HG03025 (cell line): ENCODE results near the gene NCSTN.

ENCODE experiments used
- ATAC-seq: cut with Tn5 transposase; IDR thresholded peaks from one replicate; pipeline ENCODE4 v1.9.1; 2021; ENCODE audit warnings: mild to moderate bottlenecking, moderate library complexity; ENCODE audit not compliant: unreplicated experiment, low FRiP score

The NCSTN gene

GRCh38 chr1:160402001-160402795, 59.0 kb downstream of the NCSTN start:
- no peak for ATAC-seq

GRCh38 chr1:160403244-160403643, 60.1 kb downstream of the NCSTN start:
- no peak for ATAC-seq

GRCh38 chr1:160404094-160404493, 60.9 kb downstream of the NCSTN start:
- ATAC-seq = no peak

- ATAC-seq = no peak
These were observed 62.2 kb downstream of the NCSTN start for GRCh38 chr1:160405331-160405877.

- no peak for ATAC-seq
These were observed 63.2 kb downstream of the NCSTN start for GRCh38 chr1:160406131-160406968.

- no peak for ATAC-seq
These were observed 64.9 kb downstream of the NCSTN start for GRCh38 chr1:160407839-160408801.
